GM12878 (cell line): Measurements from ENCODE around the gene ANO10. TPM values are rescaled to one million over a fixed set of nuclear protein-coding genes. Genes with fewer than 3 reads are reported as not detected.

Experiments used
- ATAC-seq: fragments of 200-7000 bp; cut with Tn5 transposase; 3 replicates; pipeline ENCODE4 v1.9.1; 2020; ENCODE audit warnings: mild to moderate bottlenecking, moderate library complexity
- BruUV-seq: library from RNA; stranded (reverse); fragments of 400-500 nt; replicated peaks from 2 replicates; lab custom pipeline; 2021; lab: Mats Ljungman, UMichigan
- CTCF ChIA-PET: fragments of 300-600 bp; sonication (Branson Sonifier 250); formaldehyde crosslinking; extraction: SDS; loops from one replicate; lab custom pipeline; 2021; ENCODE audit warnings: inconsistent platforms; lab: Yijun Ruan, JAX
- POLR2A ChIA-PET: fragments of 350-600 bp; formaldehyde crosslinking; extraction: SDS; loops from one replicate; lab custom pipeline; 2021; ENCODE audit warnings: inconsistent platforms; lab: Charles Lee
- RAD21 ChIA-PET: fragments of 300-600 bp; sonication (Branson Sonifier 250); formaldehyde crosslinking; loops from one replicate; lab custom pipeline; 2023; ENCODE audit warnings: antibody characterized with exemption; ENCODE audit not compliant: unreplicated experiment; lab: Charles Lee
- SMC1A ChIA-PET: fragments of 300-600 bp; sonication (Branson Sonifier 250); formaldehyde crosslinking; loops from one replicate; lab custom pipeline; 2023; ENCODE audit not compliant: unreplicated experiment, uncharacterized antibody; lab: Charles Lee
- DNase-seq: peaks from one replicate; pipeline ENCODE4 v3.0.0-alpha.2; 2011; ENCODE audit warnings: low read depth, low spot score
- FAIRE-seq: peaks from 3 replicates; lab custom pipeline; 2011; peaks lifted over from hg19 to GRCh38; lab: Jason Lieb, UNC
- H2AFZ ChIP-seq: 2 replicates; pipeline ENCODE4 v1.6.0; 2011; ENCODE audit warnings: low read depth, low read length, control low read depth; ENCODE audit not compliant: control insufficient read depth
- H3K27ac ChIP-seq: 2 replicates; pipeline ENCODE4 v1.5.1; 2011; ENCODE audit warnings: control low read depth; ENCODE audit not compliant: control insufficient read depth, insufficient read depth
- H3K27me3 ChIP-seq, 2 experiments: replicated peaks in 1 of 2; 2 replicates each; pipeline versions ENCODE4 v1.6.0 to v1.6.1; 2011; ENCODE audit warnings: low read length in 1 of 2; ENCODE audit not compliant: control insufficient read depth in 2 of 2, insufficient read depth in 2 of 2
- H3K36me3 ChIP-seq, 2 experiments: 2 replicates each; pipeline ENCODE4 v1.5.1; 2011; ENCODE audit warnings: low read length in 1 of 2; ENCODE audit not compliant: control insufficient read depth in 2 of 2, insufficient read depth in 2 of 2
- H3K4me1 ChIP-seq: 2 replicates; pipeline ENCODE4 v1.6.1; 2011; ENCODE audit warnings: mild to moderate bottlenecking, low read length, moderate library complexity, mixed read lengths; ENCODE audit not compliant: control insufficient read depth, insufficient read depth
- H3K4me2 ChIP-seq: 2 replicates; pipeline ENCODE4 v1.6.0; 2011; ENCODE audit warnings: control low read depth; ENCODE audit not compliant: control insufficient read depth, insufficient read depth
- H3K4me3 ChIP-seq: fragments of 200-600 bp; sonication (generic); 2 replicates; pipeline ENCODE4 v1.5.1; 2016
- H3K79me2 ChIP-seq: 2 replicates; pipeline ENCODE4 v1.6.0; 2011; ENCODE audit warnings: low read length; ENCODE audit not compliant: control insufficient read depth, insufficient read depth
- H3K9ac ChIP-seq: 2 replicates; pipeline ENCODE4 v1.8.0; 2011; ENCODE audit warnings: low read length, control low read depth, mixed read lengths; ENCODE audit not compliant: control insufficient read depth, insufficient read depth
- H3K9me3 ChIP-seq: replicated peaks from 3 replicates; pipeline ENCODE4 v1.5.1; 2011; ENCODE audit warnings: mild to moderate bottlenecking, low read length; ENCODE audit not compliant: control insufficient read depth, insufficient read depth
- H4K20me1 ChIP-seq: 2 replicates; pipeline ENCODE4 v1.6.0; 2011; ENCODE audit not compliant: control insufficient read depth, insufficient read depth
- ATF7 ChIP-seq: fragments of 450-650 bp; IDR thresholded peaks from 2 replicates; pipeline ENCODE4 v1.6.1; 2016; ENCODE audit warnings: low read depth, mild to moderate bottlenecking
- BCL11A ChIP-seq: IDR thresholded peaks from 2 replicates; pipeline ENCODE4 v1.6.1; 2011; ENCODE audit warnings: low read depth, low read length
- E4F1 ChIP-seq: fragments of 450-650 bp; IDR thresholded peaks from 2 replicates; pipeline ENCODE4 v1.6.1; 2018; ENCODE audit warnings: borderline replicate concordance, mild to moderate bottlenecking; ENCODE audit not compliant: partially characterized antibody
- ELK1 ChIP-seq: IDR thresholded peaks from 2 replicates; pipeline ENCODE4 v1.6.1; 2012; ENCODE audit warnings: low read depth, low read length, improper control_type of control experiment
- EP300 ChIP-seq, 2 experiments: fragments of 150-350 bp in 1 of 2; IDR thresholded peaks; 2 replicates each; pipeline ENCODE4 v1.6.1; 2011 to 2012; ENCODE audit warnings: low read depth in 2 of 2, low read length in 2 of 2, borderline replicate concordance in 1 of 2, improper control_type of control experiment in 1 of 2, inconsistent platforms in 1 of 2; ENCODE audit not compliant: control insufficient read depth in 1 of 2
- EZH2 ChIP-seq: IDR thresholded peaks from 2 replicates; pipeline ENCODE4 v1.6.1; 2012; ENCODE audit warnings: low read depth, mild to moderate bottlenecking, control low read depth, inconsistent platforms, low read length, borderline replicate concordance; ENCODE audit not compliant: control insufficient read depth
- IKZF2 ChIP-seq, 2 experiments: fragments of 450-650 bp; IDR thresholded peaks; 2 replicates each; pipeline ENCODE4 v1.6.1; 2017; ENCODE audit warnings: mild to moderate bottlenecking in 2 of 2, moderate library complexity in 2 of 2
- JUND ChIP-seq: IDR thresholded peaks from 2 replicates; pipeline ENCODE4 v1.6.1; 2012; ENCODE audit warnings: low read depth, mild to moderate bottlenecking, low read length, improper control_type of control experiment, moderate library complexity
- LARP7 ChIP-seq: fragments of 450-650 bp; IDR thresholded peaks from 2 replicates; pipeline ENCODE4 v1.6.1; 2017; ENCODE audit warnings: mild to moderate bottlenecking
- PRDM15 ChIP-seq: fragments of 450-650 bp; formaldehyde crosslinking; IDR thresholded peaks from 2 replicates; pipeline ENCODE4 v1.4.0; 2020; ENCODE audit warnings: mild to moderate bottlenecking, moderate library complexity
- RCOR1 ChIP-seq: conservative IDR thresholded peaks from 2 replicates; pipeline ENCODE4 v1.6.1; 2012; ENCODE audit warnings: low read depth, low read length, improper control_type of control experiment
- STAT1 ChIP-seq: fragments of 450-650 bp; conservative IDR thresholded peaks from 2 replicates; pipeline ENCODE4 v1.6.1; 2014; ENCODE audit warnings: antibody characterized with exemption, mild to moderate bottlenecking
- YBX1 ChIP-seq: fragments of 450-650 bp; IDR thresholded peaks from 2 replicates; pipeline ENCODE4 v1.6.1; 2016; ENCODE audit warnings: antibody characterized with exemption
- ZNF217 ChIP-seq: fragments of 450-650 bp; IDR thresholded peaks from 2 replicates; pipeline ENCODE4 v1.6.1; 2017; ENCODE audit warnings: antibody characterized with exemption, mild to moderate bottlenecking
- ZNF24 ChIP-seq: fragments of 450-650 bp; IDR thresholded peaks from 2 replicates; pipeline ENCODE4 v1.6.1; 2017; ENCODE audit warnings: antibody characterized with exemption, mild to moderate bottlenecking
- ZNF384 ChIP-seq: IDR thresholded peaks from 2 replicates; pipeline ENCODE4 v1.6.1; 2012; ENCODE audit warnings: low read depth, mild to moderate bottlenecking, low read length, improper control_type of control experiment, borderline replicate concordance
- in situ Hi-C: fragments of 300-500 bp; cut with MboI; formaldehyde crosslinking; loops from 9 replicates; pipeline ENCODE4 v1.14.3; 2018; ENCODE audit warnings: mixed read lengths
- intact Hi-C: fragments of 100-400 bp; cut with micrococcal nuclease; formaldehyde crosslinking; loops from one replicate; pipeline ENCODE4 v1.14.2; 2022; ENCODE audit not compliant: unreplicated experiment
- polyA plus RNA-seq, 11 experiments: library from polyadenylated mRNA; depleted of rRNA in 4 of 11; unstranded in 6 of 11; stranded (reverse) in 5 of 11; fragments of >200 nt; fragmentation: Nextera tagmentation in 4 of 11; fragmentation: Illumina TruSeq in 1 of 11; extraction: Ambion mirVana in 4 of 11; extraction: Trizol in 1 of 11; gene quantifications; 1 replicate in 1 of 11; 2 replicates in 10 of 11; pipeline versions ENCODE4 v1.2.1 to v1.2.3, GENCODE V29; 2011 to 2016; ENCODE audit warnings: inconsistent platforms in 2 of 11, missing spikeins in 2 of 11, low read depth in 1 of 11
- total RNA-seq, 4 experiments: library from RNA; depleted of rRNA in 3 of 4; stranded (reverse); fragments of >200 nt in 3 of 4; fragmentation: Illumina TruSeq in 1 of 4; extraction: Trizol in 1 of 4; gene quantifications; 2 replicates each; pipeline versions ENCODE4 v1.2.1 to v1.2.3, GENCODE V29; 2013 to 2021

Gene ANO10
- total and polyA plus RNA-seq, 10 of the 15 experiments (the other 5 are each of a cell fraction or from before 2014, with no cell fraction given), result 0.29 to 21.9 (median 1.6) TPM

- ChIA-PET RAD21 (no interaction called here), POLR2A (no interaction called here), SMC1A (no interaction called here), CTCF (no interaction called here)
- no peak for ATAC-seq
- no peaks in the 10 kb centered on the region for H3K36me3 ChIP-seq
- BruUV-seq, result no TSS peak
- intact Hi-C loops (no loop called here), in situ Hi-C loops (no loop called here)
- no peak for DNase-seq
- no peak for FAIRE-seq
- H3K27ac ChIP-seq, result no peak overlapping the region
- H3K9me3 ChIP-seq, result no peaks in the 10 kb centered on the region
- H3K79me2 ChIP-seq, result no peaks in the 10 kb centered on the region
- no peak overlapping the region for H3K4me3 ChIP-seq
- no peak overlapping the region for H2AFZ ChIP-seq
- H4K20me1 ChIP-seq, result no peaks in the 10 kb centered on the region
- H3K27me3 ChIP-seq, result no peaks in the 10 kb centered on the region
- H3K9ac ChIP-seq, result no peak overlapping the region
- H3K4me2 ChIP-seq, result no peak overlapping the region
- TF ChIP-seq ELK1 (no peak), STAT1 (no peak), BCL11A (no peak), LARP7 (no peak), IKZF2 (IDR thresholded peaks at IDR 0.05) (no peak), PRDM15 (CRISPR knock-in tag) (no peak), ZNF217 (no peak), YBX1 (no peak), ZNF384 (no peak), E4F1 (no peak), EZH2 (no peak), RCOR1 (no peak), ZNF24 (no peak), ATF7 (no peak), JUND (no peak), EP300 (IDR thresholded peaks at IDR 0.05; ENCODE audit: borderline replicate concordance in 1 of 2, control insufficient read depth in 1 of 2, low read depth in 2 of 2, low read length in 2 of 2) (no peak)
- H3K4me1 ChIP-seq, result no peaks in the 10 kb centered on the region
Observed at GRCh38 chr3:43435706-43436105, 186.1 kb downstream of the ANO10 start.
